ENCODE data around the gene IRF2. TPM values are rescaled to one million over a fixed set of nuclear protein-coding genes. Genes with fewer than 3 reads are reported as not detected.
A peak's percentile ranks its signal among the peaks of the same experiment; 100 is the strongest.

Gene IRF2
- total and polyA plus RNA-seq, 2 donors (not counting 1 experiment from before 2014, with no cell fraction given) = 67.8 to 68.2 TPM

DNA sequence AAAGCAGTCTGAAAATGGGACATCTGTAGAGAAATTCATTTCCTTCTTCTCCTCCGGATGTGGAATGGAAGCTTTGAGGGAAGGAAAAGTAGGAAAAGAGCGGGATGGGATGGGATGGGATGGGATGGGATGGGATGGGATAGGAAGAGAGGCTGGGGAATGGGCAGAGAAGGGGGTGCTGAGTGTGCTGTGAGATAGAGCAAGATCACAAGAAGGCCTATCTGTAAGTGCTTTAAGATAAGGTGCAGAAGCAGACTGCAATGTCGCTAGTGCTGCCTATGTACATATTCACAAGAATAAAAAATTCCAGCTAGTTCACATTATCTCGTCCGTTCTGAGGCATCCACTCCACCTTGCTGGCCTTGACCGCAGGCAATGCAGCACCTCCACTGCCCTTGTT lies 86.2 kb downstream of the IRF2 start:
- Mint-ChIP-seq H3K9me3 (ENCODE audit: insufficient read depth) (no peaks in the 10 kb centered on the region), H3K4me1 (peaks cover 64% of the 10 kb centered on the region), H3K4me3 (no peak overlapping the region), H3K27me3 (no peaks in the 10 kb centered on the region), H3K27ac (peak overlapping the region; percentile 46)
- Histone ChIP-seq H4K20me1 (ENCODE audit: control insufficient read depth, insufficient read depth, low read length, poor library complexity, severe bottlenecking) (no peaks in the 10 kb centered on the region), H3K79me2 (ENCODE audit: control insufficient read depth, insufficient read depth, low read length) (peaks cover 15% of the 10 kb centered on the region), H3K36me3 (replicated peaks in 1 of 2; ENCODE audit: control extremely low read depth in 1 of 2, control insufficient read depth in 1 of 2, extremely low read depth in 1 of 2, insufficient read depth in 2 of 2, low read length in 1 of 2) (peaks cover 3 to 49% of the 10 kb centered on the region in 2 experiments), H2AFZ (ENCODE audit: insufficient read depth, low read depth, low read length, poor library complexity, severe bottlenecking) (no peak overlapping the region), H3K27me3 (replicated peaks in 1 of 4; ENCODE audit: control extremely low read depth in 1 of 4, control insufficient read depth in 3 of 4, insufficient read depth in 4 of 4, low read length in 3 of 4) (no peaks in the 10 kb centered on the region), H3K4me1 (ENCODE audit: control insufficient read depth in 2 of 2, insufficient read depth in 2 of 2, low read length in 2 of 2) (peaks cover 51 to 53% of the 10 kb centered on the region in 2 donors), H3K4me2 (replicated peaks; ENCODE audit: low read depth, low read length, poor library complexity, severe bottlenecking) (peak overlapping the region; percentile 83), H3K9ac (ENCODE audit: low read length) (no peak overlapping the region), H3K4me3 (ENCODE audit: control extremely low read depth in 1 of 5, extremely low read depth in 1 of 5, insufficient read depth in 1 of 5, low read depth in 2 of 5, low read length in 4 of 5) (no peak overlapping the region), H3K9me3 (ENCODE audit: control extremely low read depth in 1 of 3, control insufficient read depth in 2 of 3, insufficient read depth in 1 of 3, low read length in 2 of 3) (peaks cover 0 to 5% (median 0%) of the 10 kb centered on the region in 3 donors), H3K27ac (ENCODE audit: low read length in 2 of 2) (peak overlapping the region in 1 of 2 donors; percentile 68)
- POLR2A ChIA-PET = interaction anchor here (0.6 to 0.7 kb wide), 2 partner anchors 20 to 80 kb away, joined by 3 read pairs; no protein-coding TSS in a partner anchor
- no peak for TF ChIP-seq EZH2 (IDR thresholded peaks at IDR 0.05; ENCODE audit: borderline replicate concordance, insufficient read depth, low read depth, low read length, poor library complexity, severe bottlenecking)
- TF ChIP-seq, protein P1, sequence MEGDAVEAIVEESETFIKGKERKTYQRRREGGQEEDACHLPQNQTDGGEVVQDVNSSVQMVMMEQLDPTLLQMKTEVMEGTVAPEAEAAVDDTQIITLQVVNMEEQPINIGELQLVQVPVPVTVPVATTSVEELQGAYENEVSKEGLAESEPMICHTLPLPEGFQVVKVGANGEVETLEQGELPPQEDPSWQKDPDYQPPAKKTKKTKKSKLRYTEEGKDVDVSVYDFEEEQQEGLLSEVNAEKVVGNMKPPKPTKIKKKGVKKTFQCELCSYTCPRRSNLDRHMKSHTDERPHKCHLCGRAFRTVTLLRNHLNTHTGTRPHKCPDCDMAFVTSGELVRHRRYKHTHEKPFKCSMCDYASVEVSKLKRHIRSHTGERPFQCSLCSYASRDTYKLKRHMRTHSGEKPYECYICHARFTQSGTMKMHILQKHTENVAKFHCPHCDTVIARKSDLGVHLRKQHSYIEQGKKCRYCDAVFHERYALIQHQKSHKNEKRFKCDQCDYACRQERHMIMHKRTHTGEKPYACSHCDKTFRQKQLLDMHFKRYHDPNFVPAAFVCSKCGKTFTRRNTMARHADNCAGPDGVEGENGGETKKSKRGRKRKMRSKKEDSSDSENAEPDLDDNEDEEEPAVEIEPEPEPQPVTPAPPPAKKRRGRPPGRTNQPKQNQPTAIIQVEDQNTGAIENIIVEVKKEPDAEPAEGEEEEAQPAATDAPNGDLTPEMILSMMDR (IDR thresholded peaks at IDR 0.05) = no peak
- DNase-seq (no peak), ATAC-seq (ENCODE audit: low read depth) (no peak)
- 97% methylated on average over 5 of the region's 6 CpGs for WGBS (ENCODE audit: insufficient coverage)
- intact Hi-C loops (cut with micrococcal nuclease) = loop anchor here (5.0 kb wide), 2 partner anchors 34 to 149 kb away; no protein-coding TSS in a partner anchor
- CTCF ChIA-PET = interaction anchor here (0.6 kb wide), 1 partner anchor 72 kb away, joined by 3 read pairs; no protein-coding TSS in a partner anchor

DNA sequence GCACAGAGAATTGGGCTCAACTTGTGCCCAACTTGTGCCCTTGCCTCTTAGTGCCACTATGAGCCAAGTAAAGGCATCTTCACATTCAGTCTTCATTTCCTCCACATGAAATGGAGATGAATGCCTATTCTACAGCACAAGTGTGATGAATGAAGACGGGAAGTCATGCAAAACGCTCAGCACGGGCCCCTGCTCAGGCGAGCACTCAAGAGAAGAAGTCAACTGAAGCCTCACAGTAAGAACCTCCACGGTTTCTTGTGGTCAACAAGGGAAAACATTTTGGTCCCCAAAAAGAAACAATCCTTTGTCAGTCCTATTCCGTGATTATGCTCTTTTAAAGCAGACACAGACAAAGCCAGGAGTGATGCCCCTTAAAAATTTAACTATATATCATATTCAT lies 87.0 kb downstream of the IRF2 start:
- Mint-ChIP-seq H3K9me3 (ENCODE audit: insufficient read depth) (no peaks in the 10 kb centered on the region), H3K27ac (peak overlapping the region; percentile 89), H3K4me3 (peak overlapping the region; percentile 63), H3K4me1 (peaks cover 71% of the 10 kb centered on the region), H3K27me3 (no peaks in the 10 kb centered on the region)
- Histone ChIP-seq H3K36me3 (replicated peaks in 1 of 2; ENCODE audit: control extremely low read depth in 1 of 2, control insufficient read depth in 1 of 2, extremely low read depth in 1 of 2, insufficient read depth in 2 of 2, low read length in 1 of 2) (peaks cover 3 to 42% of the 10 kb centered on the region in 2 experiments), H3K79me2 (ENCODE audit: control insufficient read depth, insufficient read depth, low read length) (peaks cover 12% of the 10 kb centered on the region), H3K27me3 (replicated peaks in 1 of 4; ENCODE audit: control extremely low read depth in 1 of 4, control insufficient read depth in 3 of 4, insufficient read depth in 4 of 4, low read length in 3 of 4) (no peaks in the 10 kb centered on the region), H4K20me1 (ENCODE audit: control insufficient read depth, insufficient read depth, low read length, poor library complexity, severe bottlenecking) (no peaks in the 10 kb centered on the region), H3K4me1 (ENCODE audit: control insufficient read depth in 2 of 2, insufficient read depth in 2 of 2, low read length in 2 of 2) (peaks cover 58 to 60% of the 10 kb centered on the region in 2 donors), H3K27ac (ENCODE audit: low read length in 2 of 2) (peak overlapping the region; percentile 61 to 76), H3K9ac (ENCODE audit: low read length) (peak overlapping the region; percentile 30), H3K4me2 (replicated peaks; ENCODE audit: low read depth, low read length, poor library complexity, severe bottlenecking) (peak overlapping the region; percentile 83), H2AFZ (ENCODE audit: insufficient read depth, low read depth, low read length, poor library complexity, severe bottlenecking) (no peak overlapping the region), H3K4me3 (ENCODE audit: control extremely low read depth in 1 of 5, extremely low read depth in 1 of 5, insufficient read depth in 1 of 5, low read depth in 2 of 5, low read length in 4 of 5) (peak overlapping the region in 1 of 5 experiments; percentile 12), H3K9me3 (ENCODE audit: control extremely low read depth in 1 of 3, control insufficient read depth in 2 of 3, insufficient read depth in 1 of 3, low read length in 2 of 3) (peaks cover 0 to 5% (median 0%) of the 10 kb centered on the region in 3 donors)
- peak; percentile 35 for ATAC-seq (ENCODE audit: low read depth)
- intact Hi-C loops (cut with micrococcal nuclease) = loop anchor here (5.0 kb wide), 2 partner anchors 35 to 150 kb away; no protein-coding TSS in a partner anchor
- TF ChIP-seq EZH2 (IDR thresholded peaks at IDR 0.05; ENCODE audit: borderline replicate concordance, insufficient read depth, low read depth, low read length, poor library complexity, severe bottlenecking) = no peak
- TF ChIP-seq, protein P1 (IDR thresholded peaks at IDR 0.05) = no peak
- CTCF ChIA-PET = no interaction called here
- POLR2A ChIA-PET = interaction anchor here (0.7 kb wide), 1 partner anchor 19 kb away, joined by 3 read pairs; no protein-coding TSS in a partner anchor
- DNase-seq = peak; percentile 69
- WGBS (ENCODE audit: insufficient coverage) = 0% methylated on average over 5 of the region's 6 CpGs
